Measurements from ENCODE around the gene CLK2. TPM values are rescaled to one million over a fixed set of nuclear protein-coding genes. Genes with fewer than 3 reads are reported as not detected.
"Not testable (repeated sequence)": the region's sequence is repeated elsewhere in the genome, so short reads cannot be mapped to it uniquely, and the experiment has no call there.

Gene CLK2
- polyA plus RNA-seq, 3 donors = 61.3 to 68.7 (median 64.7) TPM

DNA sequence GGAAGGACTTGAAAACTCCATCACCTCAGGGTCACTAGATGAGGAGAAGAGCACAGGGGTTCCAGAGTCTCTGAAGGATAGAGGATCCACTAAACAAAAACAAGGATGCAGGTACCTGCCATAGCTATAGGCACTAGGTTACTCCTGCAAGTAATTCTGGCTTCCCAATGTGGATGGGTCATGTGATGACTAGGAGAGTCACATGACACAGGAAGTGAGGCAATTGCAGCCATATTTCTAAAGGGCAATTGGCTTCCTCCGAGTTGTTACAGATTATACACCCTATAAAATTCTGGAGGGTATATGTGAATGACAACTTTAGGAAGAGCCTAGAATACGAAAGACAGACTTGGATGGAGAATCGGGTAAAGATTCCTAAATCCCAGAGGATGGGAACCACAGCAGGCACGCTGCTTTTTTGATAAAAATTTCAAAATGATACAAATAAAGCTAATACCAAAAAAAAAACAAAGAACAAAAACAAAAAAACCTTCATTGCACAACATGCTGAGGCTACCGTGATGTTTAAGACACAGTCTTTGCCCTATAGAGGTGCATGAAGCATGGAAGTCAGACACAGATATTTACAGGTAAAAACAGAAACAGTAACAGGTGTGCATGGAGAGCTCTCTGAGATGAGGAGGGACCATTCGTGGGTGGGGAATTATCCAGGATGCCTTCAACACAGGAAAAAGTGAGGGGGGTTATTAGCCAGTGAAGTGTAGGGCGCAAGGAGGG is 54.3 kb downstream of the CLK2 start:
- DNase-seq (ENCODE audit: low read depth in 3 of 3, low spot score in 2 of 3) = peak in 1 of 3 donors; percentile 72

DNA sequence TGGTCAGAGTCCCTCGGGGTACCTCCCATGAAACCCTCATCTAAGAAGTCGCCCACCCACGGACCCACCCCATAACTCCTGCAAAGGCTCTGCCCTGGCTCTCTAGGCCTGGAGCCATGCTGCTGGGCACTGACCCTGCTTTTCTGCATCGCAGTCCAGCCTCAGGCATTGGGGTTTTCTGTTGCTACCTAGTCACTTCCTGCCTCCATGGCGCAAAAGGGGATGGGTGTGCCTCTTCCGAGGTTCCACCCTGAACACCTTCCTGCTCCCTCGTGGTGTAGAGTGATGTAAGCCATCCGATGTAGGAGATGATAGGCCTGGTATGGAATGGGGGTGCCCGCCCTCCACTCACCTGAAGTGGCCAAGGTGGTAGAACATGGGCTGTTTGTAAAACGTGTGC is 58.6 kb downstream of the CLK2 start:
- DNase-seq (ENCODE audit: low read depth in 3 of 3, low spot score in 2 of 3) = not testable (repeated sequence)

Other genes starting within 250 kb of the CLK2 start
- 1 to 10 TPM in 2 of 3 donors, under 1 TPM in 1; 0.85 to 1.3 (median 1.3) TPM for gene DCST2, start 239.7 kb downstream of the CLK2 start, polyA plus RNA-seq (ENCODE audit: insufficient read length in 3 of 3)
- gene DCST1, start 239.7 kb downstream of the CLK2 start, polyA plus RNA-seq (ENCODE audit: insufficient read length in 3 of 3) = under 1 TPM; 0.21 to 0.29 (median 0.28) TPM
- gene ADAM15, start 222.2 kb downstream of the CLK2 start, polyA plus RNA-seq (ENCODE audit: insufficient read length in 3 of 3) = 10 to 100 TPM; 36.5 to 37.6 (median 36.8) TPM
- gene EFNA4, start 209.8 kb downstream of the CLK2 start, polyA plus RNA-seq (ENCODE audit: insufficient read length in 3 of 3) = 10 to 100 TPM; 18.0 to 20.3 (median 18.5) TPM
- gene EFNA3, start 194.7 kb downstream of the CLK2 start, polyA plus RNA-seq (ENCODE audit: insufficient read length in 3 of 3) = 1 to 10 TPM; 4.8 to 6.5 (median 6.1) TPM
- 10 to 100 TPM; 68.2 to 78.3 (median 74.4) TPM for gene EFNA1, start 145.6 kb downstream of the CLK2 start, polyA plus RNA-seq (ENCODE audit: insufficient read length in 3 of 3)
- gene SLC50A1, start 137.7 kb downstream of the CLK2 start, polyA plus RNA-seq (ENCODE audit: insufficient read length in 3 of 3) = 10 to 100 TPM; 52.9 to 57.0 (median 55.8) TPM
- 10 to 100 TPM; 26.4 to 36.9 (median 33.0) TPM for gene DPM3, start 133.0 kb downstream of the CLK2 start, polyA plus RNA-seq (ENCODE audit: insufficient read length in 3 of 3)
- gene KRTCAP2, start 100.2 kb downstream of the CLK2 start, polyA plus RNA-seq (ENCODE audit: insufficient read length in 3 of 3) = 100 to 1,000 TPM; 140 to 153 (median 152) TPM
- gene TRIM46, start 99.7 kb downstream of the CLK2 start, polyA plus RNA-seq (ENCODE audit: insufficient read length in 3 of 3) = 1 to 10 TPM; 2.4 to 2.9 (median 2.9) TPM
- gene THBS3, start 65.6 kb downstream of the CLK2 start, polyA plus RNA-seq (ENCODE audit: insufficient read length in 3 of 3) = 10 to 100 TPM; 29.3 to 34.9 (median 31.9) TPM
- 10 to 100 TPM; 40.0 to 44.2 (median 42.2) TPM for gene MTX1, start 64.8 kb downstream of the CLK2 start, polyA plus RNA-seq (ENCODE audit: insufficient read length in 3 of 3)
- 10 to 100 TPM; 18.0 to 21.5 (median 19.3) TPM for gene ENTREP3, start 18.0 kb downstream of the CLK2 start, polyA plus RNA-seq (ENCODE audit: insufficient read length in 3 of 3)
- 10 to 100 TPM; 52.3 to 59.5 (median 54.7) TPM for gene SCAMP3, start 11.1 kb downstream of the CLK2 start, polyA plus RNA-seq (ENCODE audit: insufficient read length in 3 of 3)
- 1 to 10 TPM; 6.8 to 9.3 (median 9.0) TPM for gene HCN3, start 4.0 kb upstream of the CLK2 start, polyA plus RNA-seq (ENCODE audit: insufficient read length in 3 of 3)
- gene PKLR, start 27.9 kb upstream of the CLK2 start, polyA plus RNA-seq (ENCODE audit: insufficient read length in 3 of 3) = 1 to 10 TPM; 5.4 to 9.6 (median 9.4) TPM
- gene FDPS, start 35.4 kb upstream of the CLK2 start, polyA plus RNA-seq (ENCODE audit: insufficient read length in 3 of 3) = 100 to 1,000 TPM; 171 to 181 (median 178) TPM
- 10 to 100 TPM; 27.7 to 34.0 (median 29.9) TPM for gene RUSC1, start 47.4 kb upstream of the CLK2 start, polyA plus RNA-seq (ENCODE audit: insufficient read length in 3 of 3)

All from right renal cortex interstitium (tissue), 3 donors.